ENCODE results near the gene EGFLAM. TPM values are rescaled to one million over a fixed set of nuclear protein-coding genes. Genes with fewer than 3 reads are reported as not detected.

The EGFLAM gene
- total and polyA plus RNA-seq, 10 of the 15 experiments (the other 5 are each of a cell fraction or from before 2014, with no cell fraction given) = 0.37 TPM; not detected in 9

DNA sequence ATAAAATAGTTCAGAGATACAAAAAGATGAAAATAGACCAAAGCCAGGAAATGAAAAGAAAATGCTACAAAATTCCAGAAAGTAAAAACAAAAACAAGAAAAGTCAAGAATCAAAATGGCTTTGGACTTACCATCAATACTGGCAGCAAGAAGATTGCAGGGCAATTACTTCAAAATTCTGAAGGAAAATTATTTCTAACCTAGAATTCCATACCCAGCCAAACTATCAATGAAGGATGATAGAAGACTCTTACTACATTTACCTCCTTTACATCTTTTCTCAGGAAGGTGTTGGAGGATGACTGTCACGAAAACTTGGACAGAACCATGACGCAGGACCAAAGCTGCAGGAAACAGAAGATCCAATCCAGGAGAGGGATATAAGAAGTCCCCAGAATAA, 46.8 kb downstream of the EGFLAM start:
- CTCF ChIA-PET = no interaction called here
- H3K9ac ChIP-seq (ENCODE audit: control insufficient read depth, insufficient read depth, low read length) = no peak overlapping the region
- no peak for DNase-seq (ENCODE audit: low read depth, low spot score)
- no peak overlapping the region for H3K27ac ChIP-seq (ENCODE audit: control insufficient read depth, insufficient read depth)
- SMC1A ChIA-PET (ENCODE audit: uncharacterized antibody, unreplicated experiment) = no interaction called here
- ATAC-seq = no peak
- RAD21 ChIA-PET (ENCODE audit: unreplicated experiment) = no interaction called here
- no TSS peak for BruUV-seq (replicated peaks)
- no peak overlapping the region for H3K4me2 ChIP-seq (ENCODE audit: control insufficient read depth, insufficient read depth)
- intact Hi-C loops (cut with micrococcal nuclease; ENCODE audit: unreplicated experiment) = no loop called here
- no peaks in the 10 kb centered on the region for H3K36me3 ChIP-seq (ENCODE audit: control insufficient read depth in 2 of 2, insufficient read depth in 2 of 2, low read length in 1 of 2)
- no peak for FAIRE-seq
- no peak overlapping the region for H2AFZ ChIP-seq (ENCODE audit: control insufficient read depth, low read depth, low read length)
- no peak for TF ChIP-seq NFYB (IDR thresholded peaks at IDR 0.05; ENCODE audit: insufficient read depth, low read depth, low read length)
- TF ChIP-seq, protein P1, sequence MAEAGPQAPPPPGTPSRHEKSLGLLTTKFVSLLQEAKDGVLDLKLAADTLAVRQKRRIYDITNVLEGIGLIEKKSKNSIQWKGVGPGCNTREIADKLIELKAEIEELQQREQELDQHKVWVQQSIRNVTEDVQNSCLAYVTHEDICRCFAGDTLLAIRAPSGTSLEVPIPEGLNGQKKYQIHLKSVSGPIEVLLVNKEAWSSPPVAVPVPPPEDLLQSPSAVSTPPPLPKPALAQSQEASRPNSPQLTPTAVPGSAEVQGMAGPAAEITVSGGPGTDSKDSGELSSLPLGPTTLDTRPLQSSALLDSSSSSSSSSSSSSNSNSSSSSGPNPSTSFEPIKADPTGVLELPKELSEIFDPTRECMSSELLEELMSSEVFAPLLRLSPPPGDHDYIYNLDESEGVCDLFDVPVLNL (IDR thresholded peaks at IDR 0.05; ENCODE audit: low read depth, low read length) = no peak
- no peak for TF ChIP-seq EGR1 (IDR thresholded peaks at IDR 0.05; ENCODE audit: borderline replicate concordance in 1 of 2, low read depth in 2 of 2, low read length in 2 of 2)
- no peak for TF ChIP-seq MEF2A (IDR thresholded peaks at IDR 0.05; ENCODE audit: insufficient read depth, low read depth, low read length)
- TF ChIP-seq, protein P2, sequence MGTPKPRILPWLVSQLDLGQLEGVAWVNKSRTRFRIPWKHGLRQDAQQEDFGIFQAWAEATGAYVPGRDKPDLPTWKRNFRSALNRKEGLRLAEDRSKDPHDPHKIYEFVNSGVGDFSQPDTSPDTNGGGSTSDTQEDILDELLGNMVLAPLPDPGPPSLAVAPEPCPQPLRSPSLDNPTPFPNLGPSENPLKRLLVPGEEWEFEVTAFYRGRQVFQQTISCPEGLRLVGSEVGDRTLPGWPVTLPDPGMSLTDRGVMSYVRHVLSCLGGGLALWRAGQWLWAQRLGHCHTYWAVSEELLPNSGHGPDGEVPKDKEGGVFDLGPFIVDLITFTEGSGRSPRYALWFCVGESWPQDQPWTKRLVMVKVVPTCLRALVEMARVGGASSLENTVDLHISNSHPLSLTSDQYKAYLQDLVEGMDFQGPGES (IDR thresholded peaks at IDR 0.05) = no peak
- no peaks in the 10 kb centered on the region for H3K4me1 ChIP-seq (ENCODE audit: control insufficient read depth, insufficient read depth, low read length)
- H3K9me3 ChIP-seq (replicated peaks; ENCODE audit: control insufficient read depth, insufficient read depth, low read length) = no peaks in the 10 kb centered on the region; the same call in 2 of the 3 replicates
- no peaks in the 10 kb centered on the region for H3K79me2 ChIP-seq (ENCODE audit: control insufficient read depth, insufficient read depth, low read length)
- H3K27me3 ChIP-seq (replicated peaks in 1 of 2; ENCODE audit: control insufficient read depth in 2 of 2, insufficient read depth in 2 of 2, low read length in 1 of 2) = no peaks in the 10 kb centered on the region
- POLR2A ChIA-PET = no interaction called here
- WGBS (ENCODE audit: insufficient coverage, insufficient replicate concordance, low lambda C conversion rate, missing lambda C conversion rate) = 29% methylated on average over 2 of the region's 2 CpGs
- in situ Hi-C loops (cut with MboI) = no loop called here
- no peaks in the 10 kb centered on the region for H4K20me1 ChIP-seq (ENCODE audit: control insufficient read depth, insufficient read depth)
- no peak overlapping the region for H3K4me3 ChIP-seq

All from GM12878 (cell line).